ENCODE data around the gene KCNAB2.

DNA sequence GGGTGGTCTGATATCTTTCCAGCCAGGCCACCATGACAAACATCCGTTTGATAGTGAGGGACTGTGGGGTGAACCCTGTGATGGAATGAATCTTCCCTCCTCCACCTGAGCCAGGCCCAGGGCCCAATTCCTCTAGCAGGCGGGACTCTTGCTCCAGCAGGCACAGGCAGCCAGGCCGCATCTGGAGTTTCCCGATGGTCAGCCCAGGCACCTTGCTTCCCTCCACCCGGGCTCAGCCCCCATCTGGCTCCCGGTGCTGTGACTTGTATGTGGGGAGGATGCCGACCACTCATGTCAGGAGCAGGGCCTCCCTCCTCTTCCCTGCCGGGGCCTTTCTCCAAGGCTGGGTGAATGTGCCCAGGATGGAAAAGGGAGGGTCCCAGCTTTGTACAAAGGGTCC lies 21.0 kb downstream of the KCNAB2 start:
- TF ChIP-seq, protein P1, sequence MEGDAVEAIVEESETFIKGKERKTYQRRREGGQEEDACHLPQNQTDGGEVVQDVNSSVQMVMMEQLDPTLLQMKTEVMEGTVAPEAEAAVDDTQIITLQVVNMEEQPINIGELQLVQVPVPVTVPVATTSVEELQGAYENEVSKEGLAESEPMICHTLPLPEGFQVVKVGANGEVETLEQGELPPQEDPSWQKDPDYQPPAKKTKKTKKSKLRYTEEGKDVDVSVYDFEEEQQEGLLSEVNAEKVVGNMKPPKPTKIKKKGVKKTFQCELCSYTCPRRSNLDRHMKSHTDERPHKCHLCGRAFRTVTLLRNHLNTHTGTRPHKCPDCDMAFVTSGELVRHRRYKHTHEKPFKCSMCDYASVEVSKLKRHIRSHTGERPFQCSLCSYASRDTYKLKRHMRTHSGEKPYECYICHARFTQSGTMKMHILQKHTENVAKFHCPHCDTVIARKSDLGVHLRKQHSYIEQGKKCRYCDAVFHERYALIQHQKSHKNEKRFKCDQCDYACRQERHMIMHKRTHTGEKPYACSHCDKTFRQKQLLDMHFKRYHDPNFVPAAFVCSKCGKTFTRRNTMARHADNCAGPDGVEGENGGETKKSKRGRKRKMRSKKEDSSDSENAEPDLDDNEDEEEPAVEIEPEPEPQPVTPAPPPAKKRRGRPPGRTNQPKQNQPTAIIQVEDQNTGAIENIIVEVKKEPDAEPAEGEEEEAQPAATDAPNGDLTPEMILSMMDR (IDR thresholded peaks at IDR 0.05), result no peak
- no peak for TF ChIP-seq EZH2 (IDR thresholded peaks at IDR 0.05; ENCODE audit: borderline replicate concordance, insufficient read depth, low read depth, low read length, poor library complexity, severe bottlenecking)
